NT2/D1 (cell line): ENCODE measurements around the gene D2HGDH.

ENCODE experiments used
- SUZ12 ChIP-seq: IDR thresholded peaks from 2 replicates; pipeline ENCODE4 v1.6.1; 2011; ENCODE audit not compliant: insufficient read length, insufficient read depth; ENCODE audit errors: extremely low read depth
- YY1 ChIP-seq: IDR thresholded peaks from 2 replicates; pipeline ENCODE4 v1.6.1; 2011; ENCODE audit not compliant: insufficient read length, insufficient read depth
- ZNF274 ChIP-seq: IDR thresholded peaks from 2 replicates; pipeline ENCODE4 v1.6.1; 2011; ENCODE audit warnings: mild to moderate bottlenecking, low read depth, low read length

- TF ChIP-seq YY1 (no peak), ZNF274 (no peak), SUZ12 (no peak)
Observed at GRCh38 chr2:241726459-241726858, 8.0 kb upstream of the D2HGDH start.
